ENCODE data around the gene MINDY4. TPM values are rescaled to one million over a fixed set of nuclear protein-coding genes. Genes with fewer than 3 reads are reported as not detected.

The MINDY4 gene
- total and polyA plus RNA-seq, 9 donors, result 6.9 to 30.3 (median 18.2) TPM

DNA sequence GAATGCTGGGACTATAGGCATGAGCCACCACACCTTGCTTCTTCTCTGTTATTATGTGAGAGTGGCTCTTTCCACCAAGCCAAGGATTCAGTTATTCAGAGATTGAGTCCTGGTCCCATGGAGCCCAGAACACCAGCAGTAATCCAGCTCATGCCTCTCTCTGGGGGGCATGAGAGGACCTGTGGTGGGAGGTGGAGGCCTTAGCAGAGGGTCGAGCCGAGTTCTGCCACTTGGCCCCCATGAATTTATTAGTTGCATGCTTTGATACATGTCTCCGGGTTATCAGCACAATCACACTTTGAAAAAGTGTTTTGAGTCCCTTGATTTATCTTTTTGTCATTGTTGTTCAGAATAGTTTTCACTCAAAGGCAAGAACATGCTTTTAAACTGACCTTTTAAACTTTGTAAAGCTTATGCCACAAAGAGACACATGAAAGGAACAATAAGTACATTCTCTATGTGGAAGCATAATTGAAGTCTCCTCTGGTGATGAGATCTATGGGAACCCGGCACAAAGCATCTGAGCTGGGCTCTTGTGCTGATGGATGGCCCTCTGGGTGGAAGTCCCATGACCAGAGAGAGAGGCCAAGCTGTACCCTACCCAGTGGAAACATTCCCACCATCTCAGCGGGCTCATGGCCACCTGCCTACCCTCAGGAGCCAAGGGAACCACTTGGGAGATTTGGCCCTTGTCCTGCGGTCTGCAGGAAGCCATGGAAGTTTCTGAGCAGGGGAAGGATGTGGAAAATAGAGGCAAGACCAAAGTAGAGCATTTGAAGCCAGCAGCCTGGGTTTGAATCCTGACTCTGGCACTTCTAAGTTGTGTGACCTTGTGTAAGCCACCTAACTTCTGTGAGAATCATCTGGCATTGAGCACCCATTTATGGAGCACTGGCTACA lies 53.9 kb downstream of the MINDY4 start:
- H3K4me1 ChIP-seq (ENCODE audit: insufficient read depth), result no peaks in the 10 kb centered on the region
- no peaks in the 10 kb centered on the region for H3K36me3 ChIP-seq
- H3K27me3 ChIP-seq, result no peaks in the 10 kb centered on the region
- no peak for DNase-seq
- WGBS, 3 donors, result 79 to 91% (median 87%) methylated on average over 6 of the region's 6 CpGs
- H3K4me3 ChIP-seq, result no peak overlapping the region
- H3K9me3 ChIP-seq, result no peaks in the 10 kb centered on the region
- no peak overlapping the region for H3K27ac ChIP-seq
- intact Hi-C loops (cut with DNase I), result no loop called here
- TF ChIP-seq POLR2A (IDR thresholded peaks at IDR 0.05), result no peak
- TF ChIP-seq, protein P1, sequence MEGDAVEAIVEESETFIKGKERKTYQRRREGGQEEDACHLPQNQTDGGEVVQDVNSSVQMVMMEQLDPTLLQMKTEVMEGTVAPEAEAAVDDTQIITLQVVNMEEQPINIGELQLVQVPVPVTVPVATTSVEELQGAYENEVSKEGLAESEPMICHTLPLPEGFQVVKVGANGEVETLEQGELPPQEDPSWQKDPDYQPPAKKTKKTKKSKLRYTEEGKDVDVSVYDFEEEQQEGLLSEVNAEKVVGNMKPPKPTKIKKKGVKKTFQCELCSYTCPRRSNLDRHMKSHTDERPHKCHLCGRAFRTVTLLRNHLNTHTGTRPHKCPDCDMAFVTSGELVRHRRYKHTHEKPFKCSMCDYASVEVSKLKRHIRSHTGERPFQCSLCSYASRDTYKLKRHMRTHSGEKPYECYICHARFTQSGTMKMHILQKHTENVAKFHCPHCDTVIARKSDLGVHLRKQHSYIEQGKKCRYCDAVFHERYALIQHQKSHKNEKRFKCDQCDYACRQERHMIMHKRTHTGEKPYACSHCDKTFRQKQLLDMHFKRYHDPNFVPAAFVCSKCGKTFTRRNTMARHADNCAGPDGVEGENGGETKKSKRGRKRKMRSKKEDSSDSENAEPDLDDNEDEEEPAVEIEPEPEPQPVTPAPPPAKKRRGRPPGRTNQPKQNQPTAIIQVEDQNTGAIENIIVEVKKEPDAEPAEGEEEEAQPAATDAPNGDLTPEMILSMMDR (IDR thresholded peaks at IDR 0.05), result no peak
- no peak for TF ChIP-seq EP300 (IDR thresholded peaks at IDR 0.05)

DNA sequence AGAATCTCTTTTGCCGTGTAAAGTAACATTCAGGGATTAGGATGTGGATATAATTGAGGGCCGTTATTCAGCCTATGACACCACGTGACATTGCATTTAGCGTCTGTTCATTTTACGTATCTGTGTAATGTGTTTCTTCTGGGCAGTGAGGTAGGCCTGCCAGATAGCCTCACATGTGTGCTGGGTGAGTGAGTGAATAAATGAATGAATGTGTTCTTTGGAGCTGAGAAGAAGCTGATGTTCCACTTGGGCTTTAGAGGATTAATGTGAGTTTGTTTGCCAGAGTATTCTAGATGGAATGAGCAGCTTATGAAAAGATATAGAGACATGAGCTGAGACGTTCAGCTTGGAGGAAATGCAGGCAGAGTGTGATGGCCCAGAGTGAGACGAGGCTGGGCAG lies 55.0 kb downstream of the MINDY4 start:
- Histone ChIP-seq H3K27ac (no peak overlapping the region), H3K4me3 (no peak overlapping the region), H3K9me3 (no peaks in the 10 kb centered on the region), H3K36me3 (no peaks in the 10 kb centered on the region), H3K4me1 (ENCODE audit: insufficient read depth) (no peaks in the 10 kb centered on the region), H3K27me3 (no peaks in the 10 kb centered on the region)
- 93 to 95% (median 94%) methylated on average over 7 of the region's 7 CpGs for WGBS, 3 donors
- intact Hi-C loops (cut with DNase I), result no loop called here
- TF ChIP-seq, protein P1 (IDR thresholded peaks at IDR 0.05), result no peak
- TF ChIP-seq POLR2A (IDR thresholded peaks at IDR 0.05), result no peak
- TF ChIP-seq EP300 (IDR thresholded peaks at IDR 0.05), result no peak
- DNase-seq, result no peak

DNA sequence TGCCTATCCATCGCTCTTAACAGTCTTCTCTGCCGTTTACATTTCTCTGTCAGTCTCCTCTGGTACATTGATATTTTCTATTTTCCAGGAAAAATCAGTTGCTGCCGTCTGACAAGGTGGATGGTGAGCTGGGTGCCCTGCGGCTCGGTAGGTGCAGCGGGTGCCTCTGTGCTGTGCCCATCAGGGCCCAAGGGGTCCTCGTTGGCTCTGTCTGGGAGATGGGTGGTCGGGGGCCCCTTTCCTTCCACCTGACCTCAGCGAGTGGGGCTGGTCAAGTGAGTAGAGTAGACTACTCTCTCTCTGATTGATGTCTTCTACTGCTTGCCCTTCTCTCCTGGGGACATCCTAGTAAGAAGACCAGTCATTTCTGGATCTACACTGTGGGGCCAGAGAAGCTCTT lies 57.4 kb downstream of the MINDY4 start:
- H3K4me1 ChIP-seq (ENCODE audit: insufficient read depth), result no peaks in the 10 kb centered on the region
- TF ChIP-seq, protein P1 (IDR thresholded peaks at IDR 0.05), result no peak
- no peaks in the 10 kb centered on the region for H3K36me3 ChIP-seq
- intact Hi-C loops (cut with DNase I), result no loop called here
- H3K9me3 ChIP-seq, result no peaks in the 10 kb centered on the region
- H3K27me3 ChIP-seq, result no peaks in the 10 kb centered on the region
- DNase-seq, result no peak
- H3K4me3 ChIP-seq, result no peak overlapping the region
- H3K27ac ChIP-seq, result no peak overlapping the region
- 89 to 94% (median 93%) methylated on average over 9 of the region's 9 CpGs for WGBS, 3 donors

DNA sequence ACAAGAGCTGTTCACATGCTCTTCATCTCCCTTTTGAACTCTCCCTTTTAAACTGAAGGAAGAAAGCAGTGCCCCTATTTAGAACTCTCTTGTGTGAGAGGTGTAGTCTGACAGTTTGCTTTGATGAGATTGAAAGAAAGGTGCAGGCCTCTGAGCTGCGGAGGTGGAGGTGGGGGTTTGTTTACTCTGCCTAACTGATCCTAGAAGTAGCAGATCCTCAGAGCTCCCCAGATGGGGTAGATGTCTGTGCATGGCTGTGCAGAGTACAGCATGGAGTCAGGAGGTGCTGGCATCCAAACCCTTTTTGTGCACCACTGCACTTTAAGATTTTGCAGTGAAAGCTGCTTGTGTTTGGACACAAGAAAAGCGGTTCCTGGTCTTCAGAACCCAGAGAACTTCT lies 58.3 kb downstream of the MINDY4 start:
- peaks cover 0 to 3% of the 10 kb centered on the region in 2 donors for H3K9me3 ChIP-seq
- no peaks in the 10 kb centered on the region for H3K36me3 ChIP-seq
- no peak overlapping the region for H3K27ac ChIP-seq
- H3K4me3 ChIP-seq, result no peak overlapping the region
- no peaks in the 10 kb centered on the region for H3K4me1 ChIP-seq (ENCODE audit: insufficient read depth)
- DNase-seq, result no peak
- intact Hi-C loops (cut with DNase I), result no loop called here
- TF ChIP-seq POLR2A (IDR thresholded peaks at IDR 0.05) (no peak), EP300 (IDR thresholded peaks at IDR 0.05) (no peak)
- TF ChIP-seq, protein P1 (IDR thresholded peaks at IDR 0.05), result no peak
- 71 to 75% (median 74%) methylated on average over 2 of the region's 2 CpGs for WGBS, 3 donors
- H3K27me3 ChIP-seq, result no peaks in the 10 kb centered on the region
